Measurements from ENCODE around the gene SETD1B.

DNA sequence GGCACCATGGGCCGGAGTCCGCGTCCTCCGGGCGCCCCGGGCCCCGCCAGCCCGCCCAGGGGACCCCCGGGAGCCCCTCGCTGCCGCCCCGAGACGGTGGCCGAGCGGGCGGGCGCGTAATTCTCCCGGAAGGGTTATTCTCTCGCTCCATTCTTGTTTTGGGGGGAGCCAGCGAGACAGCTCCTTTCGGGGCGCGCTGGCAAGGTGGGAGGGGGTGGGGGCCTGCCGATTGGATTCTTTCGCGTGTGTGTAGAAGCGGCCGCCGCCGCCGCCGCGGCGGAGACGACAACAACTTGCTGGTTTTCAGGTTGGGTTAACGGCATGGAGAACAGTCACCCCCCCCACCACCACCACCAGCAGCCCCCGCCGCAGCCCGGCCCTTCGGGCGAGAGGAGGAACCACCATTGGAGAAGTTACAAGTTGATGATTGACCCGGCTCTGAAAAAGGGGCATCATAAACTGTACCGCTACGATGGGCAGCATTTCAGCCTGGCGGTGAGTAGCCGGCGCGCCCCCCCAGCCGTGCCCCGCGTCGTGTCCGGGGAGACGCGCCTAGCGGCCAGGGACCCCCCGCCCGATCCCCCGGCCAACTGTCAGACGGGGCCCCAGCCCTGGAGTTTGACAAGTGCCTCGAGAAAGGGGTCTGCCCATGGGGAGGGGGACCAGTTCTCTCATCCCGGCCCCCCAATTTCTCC lies 755 bp downstream of the SETD1B start:
- TF ChIP-seq, protein P1, sequence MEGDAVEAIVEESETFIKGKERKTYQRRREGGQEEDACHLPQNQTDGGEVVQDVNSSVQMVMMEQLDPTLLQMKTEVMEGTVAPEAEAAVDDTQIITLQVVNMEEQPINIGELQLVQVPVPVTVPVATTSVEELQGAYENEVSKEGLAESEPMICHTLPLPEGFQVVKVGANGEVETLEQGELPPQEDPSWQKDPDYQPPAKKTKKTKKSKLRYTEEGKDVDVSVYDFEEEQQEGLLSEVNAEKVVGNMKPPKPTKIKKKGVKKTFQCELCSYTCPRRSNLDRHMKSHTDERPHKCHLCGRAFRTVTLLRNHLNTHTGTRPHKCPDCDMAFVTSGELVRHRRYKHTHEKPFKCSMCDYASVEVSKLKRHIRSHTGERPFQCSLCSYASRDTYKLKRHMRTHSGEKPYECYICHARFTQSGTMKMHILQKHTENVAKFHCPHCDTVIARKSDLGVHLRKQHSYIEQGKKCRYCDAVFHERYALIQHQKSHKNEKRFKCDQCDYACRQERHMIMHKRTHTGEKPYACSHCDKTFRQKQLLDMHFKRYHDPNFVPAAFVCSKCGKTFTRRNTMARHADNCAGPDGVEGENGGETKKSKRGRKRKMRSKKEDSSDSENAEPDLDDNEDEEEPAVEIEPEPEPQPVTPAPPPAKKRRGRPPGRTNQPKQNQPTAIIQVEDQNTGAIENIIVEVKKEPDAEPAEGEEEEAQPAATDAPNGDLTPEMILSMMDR (IDR thresholded peaks at IDR 0.05; ENCODE audit: low read depth, low read length, poor library complexity, severe bottlenecking) = no peak
- no peak for TF ChIP-seq EZH2phosphoT487 (IDR thresholded peaks at IDR 0.05; ENCODE audit: borderline replicate concordance, low read length)

Measured in DOHH2 (cell line).